Sigmoid colon (tissue), 7 donors: ENCODE results near the gene FAM107A. TPM values are rescaled to one million over a fixed set of nuclear protein-coding genes. Genes with fewer than 3 reads are reported as not detected.

Experiments
- DNase-seq: peaks from one replicate; pipeline ENCODE4 v3.0.0-alpha.2; 2019
- H3K27ac ChIP-seq, 4 donors: fragments of 200-600 bp; sonication (generic); one replicate each; pipeline ENCODE4 v1.5.1; 2016 to 2019; ENCODE audit warnings: mild to moderate bottlenecking in 1 of 4
- H3K27me3 ChIP-seq, 3 donors: fragments of 200-600 bp; sonication (generic); one replicate each; pipeline ENCODE4 v1.5.1; 2019; ENCODE audit warnings: mild to moderate bottlenecking in 1 of 3
- H3K36me3 ChIP-seq, 4 donors: fragments of 200-600 bp; sonication (generic); one replicate each; pipeline ENCODE4 v1.5.1; 2016 to 2019
- H3K4me1 ChIP-seq, 4 donors: fragments of 200-600 bp; sonication (generic); one replicate each; pipeline ENCODE4 v1.5.1; 2017 to 2019
- H3K4me3 ChIP-seq, 4 donors: fragments of 200-600 bp; sonication (generic); one replicate each; pipeline ENCODE4 v1.5.1; 2017 to 2019; ENCODE audit warnings: mild to moderate bottlenecking in 2 of 4, moderate library complexity in 1 of 4
- H3K9me3 ChIP-seq, 4 donors: fragments of 200-600 bp in 3 of 4; sonication (generic) in 3 of 4; one replicate each; pipeline versions ENCODE4 v1.5.1 to v1.6.1; 2013 to 2019
- CTCF ChIP-seq, 4 experiments: fragments of 450-650 bp in 3 of 4; fragments of 200-600 bp in 1 of 4; IDR thresholded peaks; one replicate each; pipeline ENCODE4 v1.5.1; 2016 to 2019; ENCODE audit warnings: antibody characterized with exemption in 4 of 4, mild to moderate bottlenecking in 3 of 4, moderate library complexity in 2 of 4
- EP300 ChIP-seq, 4 donors: sonication (generic); formaldehyde crosslinking; IDR thresholded peaks; one replicate each; pipeline ENCODE4 v1.6.1; 2017; ENCODE audit warnings: antibody characterized with exemption in 4 of 4
- POLR2A ChIP-seq, 2 donors: fragments of 450-650 bp; IDR thresholded peaks; one replicate each; pipeline ENCODE4 v1.6.1; 2016; ENCODE audit warnings: antibody characterized with exemption in 2 of 2, mild to moderate bottlenecking in 2 of 2, moderate library complexity in 2 of 2
- POLR2AphosphoS5 ChIP-seq, 4 donors: sonication (generic); formaldehyde crosslinking; IDR thresholded peaks; one replicate each; pipeline ENCODE4 v1.6.1; 2017; ENCODE audit warnings: antibody characterized with exemption in 4 of 4
- WGBS, 2 donors: extraction: QIAGEN DNeasy Blood & Tissue Kit; methylation state at CpG; one replicate each; pipeline ENCODE4 v1.1.7; 2013; 5-methylcytosine and 5-hydroxymethylcytosine counted together
- intact Hi-C: fragments of 100-400 bp; cut with DNase I; formaldehyde crosslinking; loops from one replicate; pipeline ENCODE4 v1.15.1; 2023
- polyA plus RNA-seq, 3 donors: library from polyadenylated mRNA; stranded (reverse); fragments of 200-250 nt; gene quantifications; one replicate each; pipeline ENCODE4 v1.2.3, GENCODE V29; 2013
- total RNA-seq, 4 donors: library from RNA; depleted of rRNA; stranded (reverse); fragments of >200 nt; gene quantifications; one replicate each; pipeline ENCODE4 v1.1.0, GENCODE V29; 2016
- donor health status: healthy with polysubstance abuse.
- donor health status: Bipolar disorder and iron deficiency.
- donor health status: healthy.

Gene FAM107A
- total and polyA plus RNA-seq, 7 donors = 10.9 to 56.7 (median 32.7) TPM

- Histone ChIP-seq H3K4me3 (peak overlapping the region in 3 of 4 donors; percentile 42 to 51 (median 46)), H3K4me1 (peaks cover 0 to 38% (median 35%) of the 10 kb centered on the region in 4 donors), H3K27me3 (no peaks in the 10 kb centered on the region), H3K9me3 (no peaks in the 10 kb centered on the region), H3K36me3 (peaks cover 7 to 36% (median 19%) of the 10 kb centered on the region in 4 donors), H3K27ac (peak overlapping the region; percentile 83 to 86 (median 85))
- no peak for TF ChIP-seq POLR2A (IDR thresholded peaks at IDR 0.05)
- TF ChIP-seq EP300 (IDR thresholded peaks at IDR 0.05) = no peak
- TF ChIP-seq POLR2AphosphoS5 (IDR thresholded peaks at IDR 0.05) = no peak
- no peak for TF ChIP-seq CTCF (IDR thresholded peaks at IDR 0.05)
- 4 to 30% methylated on average over 2 of the region's 2 CpGs for WGBS, 2 donors
- DNase-seq = no peak
- intact Hi-C loops = no loop called here
Observed at GRCh38 chr3:58535531-58536500, 41.4 kb downstream of the FAM107A start.

GRCh38 chr3:58534592-58535494 lies 42.3 kb downstream of the FAM107A start:
- no peak for DNase-seq
- H3K9me3 ChIP-seq = no peaks in the 10 kb centered on the region
- H3K4me3 ChIP-seq = no peak overlapping the region
- H3K27ac ChIP-seq = no peak overlapping the region
- no peaks in the 10 kb centered on the region for H3K27me3 ChIP-seq
- peaks cover 9 to 46% (median 19%) of the 10 kb centered on the region in 4 donors for H3K36me3 ChIP-seq
- intact Hi-C loops = loop anchor here (5.0 kb wide), 1 partner anchor 228 kb away; the partner anchor contains the start of genes HTD2 and RPP14
- 93 to 95% methylated on average over 9 of the region's 9 CpGs for WGBS, 2 donors
- TF ChIP-seq POLR2A (IDR thresholded peaks at IDR 0.05) = no peak
- no peak for TF ChIP-seq CTCF (IDR thresholded peaks at IDR 0.05)
- TF ChIP-seq POLR2AphosphoS5 (IDR thresholded peaks at IDR 0.05) = no peak
- TF ChIP-seq EP300 (IDR thresholded peaks at IDR 0.05) = no peak
- peaks cover 0 to 38% (median 35%) of the 10 kb centered on the region in 4 donors for H3K4me1 ChIP-seq

- Histone ChIP-seq H3K36me3 (peaks cover 9 to 64% (median 21%) of the 10 kb centered on the region in 4 donors), H3K9me3 (no peaks in the 10 kb centered on the region), H3K27ac (no peak overlapping the region), H3K27me3 (no peaks in the 10 kb centered on the region), H3K4me3 (no peak overlapping the region), H3K4me1 (peaks cover 0 to 42% (median 37%) of the 10 kb centered on the region in 4 donors)
- intact Hi-C loops = loop anchor here (1.0 to 5.0 kb wide), 4 partner anchors 40 to 226 kb away; partner anchors contain the start of genes HTD2, KCTD6 and RPP14
- DNase-seq = peak; percentile 75
- 19 to 21% methylated on average over 11 of the region's 11 CpGs for WGBS, 2 donors
- no peak for TF ChIP-seq POLR2A (IDR thresholded peaks at IDR 0.05)
- no peak for TF ChIP-seq EP300 (IDR thresholded peaks at IDR 0.05)
- TF ChIP-seq CTCF (IDR thresholded peaks at IDR 0.05) = peak; percentile 61 to 86 (median 84)
- no peak for TF ChIP-seq POLR2AphosphoS5 (IDR thresholded peaks at IDR 0.05)
Observed at GRCh38 chr3:58532794-58533220, 44.4 kb downstream of the FAM107A start.

- intact Hi-C loops = loop anchor here (1.0 to 5.0 kb wide), 4 partner anchors 39 to 225 kb away; partner anchors contain the start of genes HTD2, KCTD6 and RPP14
- no peak for DNase-seq
- 84 to 92% methylated on average over 2 of the region's 2 CpGs for WGBS, 2 donors
Observed at GRCh38 chr3:58531956-58532355, 45.2 kb downstream of the FAM107A start.

More at GRCh38 chr3:58531956-58532355, 45.2 kb downstream of the FAM107A start:
- no peaks in the 10 kb centered on the region for H3K27me3 ChIP-seq
- peaks cover 0 to 34% (median 29%) of the 10 kb centered on the region in 4 donors for H3K4me1 ChIP-seq
- no peaks in the 10 kb centered on the region for H3K9me3 ChIP-seq
- H3K27ac ChIP-seq = no peak overlapping the region
- no peak overlapping the region for H3K4me3 ChIP-seq
- TF ChIP-seq POLR2AphosphoS5 (IDR thresholded peaks at IDR 0.05) (no peak), CTCF (IDR thresholded peaks at IDR 0.05) (no peak), POLR2A (IDR thresholded peaks at IDR 0.05) (no peak), EP300 (IDR thresholded peaks at IDR 0.05) (no peak)
- H3K36me3 ChIP-seq = peaks cover 9 to 72% (median 21%) of the 10 kb centered on the region in 4 donors
